Measurements from ENCODE around the gene TTC7B. TPM values are rescaled to one million over a fixed set of nuclear protein-coding genes. Genes with fewer than 3 reads are reported as not detected.

TTC7B gene
- polyA plus RNA-seq, 1 donor from 2014 or later, result 19.9 TPM

DNA sequence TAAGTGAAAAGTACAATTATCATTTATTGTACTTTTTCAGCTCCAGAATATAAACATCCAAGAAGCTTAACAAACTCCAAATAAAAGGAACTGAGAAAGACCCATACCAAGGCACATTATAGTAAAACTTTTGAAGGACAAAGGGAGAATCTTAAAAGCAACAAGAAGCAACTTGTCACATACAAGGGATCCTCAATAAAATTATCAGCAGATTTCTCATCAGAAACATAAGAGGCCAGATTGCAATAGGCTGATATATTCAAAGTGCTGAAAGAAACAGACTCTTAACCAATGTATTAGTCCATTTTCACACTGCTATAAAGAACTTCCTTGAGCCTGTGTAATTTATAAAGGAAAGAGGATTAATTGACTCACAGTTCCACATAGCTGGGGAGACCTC lies 48.3 kb downstream of the TTC7B start:
- Histone ChIP-seq H3K9me3 (ENCODE audit: low read length) (peaks cover 8% of the 10 kb centered on the region), H3K9me2 (ENCODE audit: insufficient read depth, low read length) (no peaks in the 10 kb centered on the region), H3F3A (ENCODE audit: insufficient read depth, low read length, poor library complexity, severe bottlenecking) (no peaks in the 10 kb centered on the region), H3K27me3 (ENCODE audit: insufficient read depth, low read depth, low read length) (no peaks in the 10 kb centered on the region), H3K4me2 (ENCODE audit: low read length) (no peak overlapping the region), H3K79me2 (replicated peaks; ENCODE audit: insufficient read depth, low read length) (peaks cover 3% of the 10 kb centered on the region), H2AFZ (ENCODE audit: low read depth, low read length) (no peak overlapping the region), H3K36me3 (ENCODE audit: insufficient read depth, low read length) (peaks cover 16% of the 10 kb centered on the region), H4K20me1 (ENCODE audit: insufficient read depth) (no peaks in the 10 kb centered on the region), H3K9ac (ENCODE audit: low read length) (no peak overlapping the region), H3K27ac (ENCODE audit: low read length) (no peak overlapping the region), H3K4me3 (ENCODE audit: low read length) (no peak overlapping the region)
- TF ChIP-seq MXI1 (conservative IDR thresholded peaks at IDR 0.05; ENCODE audit: poor library complexity, severe bottlenecking) (no peak), SMC3 (conservative IDR thresholded peaks at IDR 0.05; ENCODE audit: poor library complexity) (no peak), POLR2AphosphoS5 (IDR thresholded peaks at IDR 0.05) (no peak), RAD21 (conservative IDR thresholded peaks at IDR 0.05) (no peak), EP300 (conservative IDR thresholded peaks at IDR 0.05; ENCODE audit: poor library complexity, severe bottlenecking) (no peak), EZH2 (IDR thresholded peaks at IDR 0.05; ENCODE audit: borderline replicate concordance, insufficient read depth, low read length, poor library complexity, severe bottlenecking) (no peak), TAF1 (IDR thresholded peaks at IDR 0.05; ENCODE audit: low read depth) (no peak), CTCF (IDR thresholded peaks at IDR 0.05; ENCODE audit: poor library complexity, severe bottlenecking) (no peak)
- TF ChIP-seq, protein P1, sequence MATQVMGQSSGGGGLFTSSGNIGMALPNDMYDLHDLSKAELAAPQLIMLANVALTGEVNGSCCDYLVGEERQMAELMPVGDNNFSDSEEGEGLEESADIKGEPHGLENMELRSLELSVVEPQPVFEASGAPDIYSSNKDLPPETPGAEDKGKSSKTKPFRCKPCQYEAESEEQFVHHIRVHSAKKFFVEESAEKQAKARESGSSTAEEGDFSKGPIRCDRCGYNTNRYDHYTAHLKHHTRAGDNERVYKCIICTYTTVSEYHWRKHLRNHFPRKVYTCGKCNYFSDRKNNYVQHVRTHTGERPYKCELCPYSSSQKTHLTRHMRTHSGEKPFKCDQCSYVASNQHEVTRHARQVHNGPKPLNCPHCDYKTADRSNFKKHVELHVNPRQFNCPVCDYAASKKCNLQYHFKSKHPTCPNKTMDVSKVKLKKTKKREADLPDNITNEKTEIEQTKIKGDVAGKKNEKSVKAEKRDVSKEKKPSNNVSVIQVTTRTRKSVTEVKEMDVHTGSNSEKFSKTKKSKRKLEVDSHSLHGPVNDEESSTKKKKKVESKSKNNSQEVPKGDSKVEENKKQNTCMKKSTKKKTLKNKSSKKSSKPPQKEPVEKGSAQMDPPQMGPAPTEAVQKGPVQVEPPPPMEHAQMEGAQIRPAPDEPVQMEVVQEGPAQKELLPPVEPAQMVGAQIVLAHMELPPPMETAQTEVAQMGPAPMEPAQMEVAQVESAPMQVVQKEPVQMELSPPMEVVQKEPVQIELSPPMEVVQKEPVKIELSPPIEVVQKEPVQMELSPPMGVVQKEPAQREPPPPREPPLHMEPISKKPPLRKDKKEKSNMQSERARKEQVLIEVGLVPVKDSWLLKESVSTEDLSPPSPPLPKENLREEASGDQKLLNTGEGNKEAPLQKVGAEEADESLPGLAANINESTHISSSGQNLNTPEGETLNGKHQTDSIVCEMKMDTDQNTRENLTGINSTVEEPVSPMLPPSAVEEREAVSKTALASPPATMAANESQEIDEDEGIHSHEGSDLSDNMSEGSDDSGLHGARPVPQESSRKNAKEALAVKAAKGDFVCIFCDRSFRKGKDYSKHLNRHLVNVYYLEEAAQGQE (IDR thresholded peaks at IDR 0.05; ENCODE audit: borderline replicate concordance), result no peak

- H3K79me2 ChIP-seq (replicated peaks; ENCODE audit: insufficient read depth, low read length), result peaks cover 3% of the 10 kb centered on the region
- no peaks in the 10 kb centered on the region for H4K20me1 ChIP-seq (ENCODE audit: insufficient read depth)
- H3K4me3 ChIP-seq (ENCODE audit: low read length), result no peak overlapping the region
- no peak overlapping the region for H3K9ac ChIP-seq (ENCODE audit: low read length)
- no peaks in the 10 kb centered on the region for H3K9me2 ChIP-seq (ENCODE audit: insufficient read depth, low read length)
- H3K27ac ChIP-seq (ENCODE audit: low read length), result no peak overlapping the region
- no peaks in the 10 kb centered on the region for H3K36me3 ChIP-seq (ENCODE audit: insufficient read depth, low read length)
- no peak overlapping the region for H2AFZ ChIP-seq (ENCODE audit: low read depth, low read length)
- H3K27me3 ChIP-seq (ENCODE audit: insufficient read depth, low read depth, low read length), result no peaks in the 10 kb centered on the region
- no peaks in the 10 kb centered on the region for H3F3A ChIP-seq (ENCODE audit: insufficient read depth, low read length, poor library complexity, severe bottlenecking)
- TF ChIP-seq TAF1 (IDR thresholded peaks at IDR 0.05; ENCODE audit: low read depth), result no peak
- TF ChIP-seq CTCF (IDR thresholded peaks at IDR 0.05; ENCODE audit: poor library complexity, severe bottlenecking), result peak; percentile 36
- no peak overlapping the region for H3K4me2 ChIP-seq (ENCODE audit: low read length)
- no peaks in the 10 kb centered on the region for H3K9me3 ChIP-seq (ENCODE audit: low read length)
Observed at GRCh38 chr14:90760591-90761316, 55.5 kb downstream of the TTC7B start.
